Mononuclear cell (primary cell): Measurements from ENCODE around the gene BEX3. TPM values are rescaled to one million over a fixed set of nuclear protein-coding genes. Genes with fewer than 3 reads are reported as not detected.
"Not testable (repeated sequence)": the region's sequence is repeated elsewhere in the genome, so short reads cannot be mapped to it uniquely, and the experiment has no call there.

Source experiments
- H3K27me3 ChIP-seq: 2 replicates; pipeline ENCODE4 v1.6.0; 2011; ENCODE audit warnings: low read length, control low read depth; ENCODE audit not compliant: insufficient read depth
- H3K4me1 ChIP-seq: 2 replicates; pipeline ENCODE4 v1.5.1; 2011; ENCODE audit warnings: mild to moderate bottlenecking, low read length, control low read depth; ENCODE audit not compliant: insufficient read depth
- H3K4me3 ChIP-seq: 2 replicates; pipeline ENCODE4 v1.5.1; 2011; ENCODE audit warnings: mild to moderate bottlenecking, low read length, moderate library complexity
- H3K9me3 ChIP-seq: 2 replicates; pipeline ENCODE4 v1.5.1; 2011; ENCODE audit warnings: low read depth, mild to moderate bottlenecking, control low read depth, low read length
- total RNA-seq: library from RNA; depleted of rRNA; stranded (reverse); fragments of >200 nt; gene quantifications from one replicate; pipeline ENCODE4 v1.2.3, GENCODE V29; 2012

The BEX3 gene
- 38.6 TPM for total RNA-seq

GRCh38 chrX:103376118-103376978 lies at the start of gene BEX3:
Gene BEX3, plus strand, starts transcription at chrX:103376538. Its CDS starts 984 bp downstream, at chrX:103377522.
- Histone ChIP-seq H3K4me3 (peak within 1 kb of the TSS; percentile 32), H3K27me3 (no peaks in the 10 kb centered on the region), H3K9me3 (no peaks in the 10 kb centered on the region), H3K4me1 (no peaks in the 10 kb centered on the region)

GRCh38 chrX:103329991-103330390 lies 46.3 kb upstream of the BEX3 start, which contains the start of gene TCEAL7:
Gene TCEAL7, plus strand, starts transcription at chrX:103330239. Its CDS starts 1,165 bp downstream, at chrX:103331404.
- Histone ChIP-seq H3K4me1 (no peaks in the 10 kb centered on the region), H3K4me3 (no peak within 1 kb of the TSS), H3K27me3 (peaks cover 9% of the 10 kb centered on the region), H3K9me3 (no peaks in the 10 kb centered on the region)

GRCh38 chrX:103330681-103331288 lies 45.6 kb upstream of the BEX3 start:
- Histone ChIP-seq H3K27me3 (peaks cover 9% of the 10 kb centered on the region), H3K4me1 (no peaks in the 10 kb centered on the region), H3K4me3 (no peak overlapping the region), H3K9me3 (no peaks in the 10 kb centered on the region)

- Histone ChIP-seq H3K4me1 (no peaks in the 10 kb centered on the region), H3K9me3 (no peaks in the 10 kb centered on the region), H3K27me3 (no peaks in the 10 kb centered on the region), H3K4me3 (no peak overlapping the region)
Observed at GRCh38 chrX:103338663-103339062, 37.7 kb upstream of the BEX3 start.

- Histone ChIP-seq H3K4me1 (no peaks in the 10 kb centered on the region), H3K9me3 (no peaks in the 10 kb centered on the region), H3K4me3 (no peak overlapping the region), H3K27me3 (no peaks in the 10 kb centered on the region)
Observed at GRCh38 chrX:103343105-103343504, 33.2 kb upstream of the BEX3 start.

- Histone ChIP-seq H3K4me1 (no peaks in the 10 kb centered on the region), H3K27me3 (no peaks in the 10 kb centered on the region), H3K9me3 (no peaks in the 10 kb centered on the region), H3K4me3 (no peak overlapping the region)
Observed at GRCh38 chrX:103344606-103345005, 31.7 kb upstream of the BEX3 start.

GRCh38 chrX:103347682-103348397 lies 28.5 kb upstream of the BEX3 start:
- no peaks in the 10 kb centered on the region for H3K27me3 ChIP-seq
- no peaks in the 10 kb centered on the region for H3K4me1 ChIP-seq
- no peak overlapping the region for H3K4me3 ChIP-seq
- H3K9me3 ChIP-seq, result no peaks in the 10 kb centered on the region

- no peaks in the 10 kb centered on the region for H3K9me3 ChIP-seq
- H3K27me3 ChIP-seq, result no peaks in the 10 kb centered on the region
- H3K4me3 ChIP-seq, result peak within 1 kb of the TSS; percentile 45
- H3K4me1 ChIP-seq, result no peaks in the 10 kb centered on the region
Observed at GRCh38 chrX:103356130-103356798, 20.1 kb upstream of the BEX3 start, which contains the start of gene TCEAL9. Gene TCEAL9, plus strand, starts transcription at chrX:103356506. Its CDS starts 1,179 bp downstream, at chrX:103357685.

GRCh38 chrX:103356858-103357257 lies 19.5 kb upstream of the BEX3 start:
- H3K9me3 ChIP-seq, result no peaks in the 10 kb centered on the region
- no peaks in the 10 kb centered on the region for H3K4me1 ChIP-seq
- H3K27me3 ChIP-seq, result no peaks in the 10 kb centered on the region
- H3K4me3 ChIP-seq, result peak overlapping the region; percentile 45

- Histone ChIP-seq H3K4me1 (no peaks in the 10 kb centered on the region), H3K27me3 (no peaks in the 10 kb centered on the region), H3K9me3 (no peaks in the 10 kb centered on the region), H3K4me3 (no peak overlapping the region)
Observed at GRCh38 chrX:103357871-103358270, 18.5 kb upstream of the BEX3 start.

GRCh38 chrX:103359605-103360004 lies 16.7 kb upstream of the BEX3 start:
- H3K27me3 ChIP-seq, H3K4me1 ChIP-seq, H3K4me3 ChIP-seq, H3K9me3 ChIP-seq: not testable (repeated sequence)

- Histone ChIP-seq H3K27me3 (no peaks in the 10 kb centered on the region), H3K9me3 (no peaks in the 10 kb centered on the region), H3K4me3 (no peak overlapping the region), H3K4me1 (no peaks in the 10 kb centered on the region)
Observed at GRCh38 chrX:103360092-103360491, 16.2 kb upstream of the BEX3 start.

GRCh38 chrX:103360916-103361315 lies 15.4 kb upstream of the BEX3 start:
- Histone ChIP-seq H3K9me3 (no peaks in the 10 kb centered on the region), H3K4me3 (no peak overlapping the region), H3K27me3 (no peaks in the 10 kb centered on the region), H3K4me1 (no peaks in the 10 kb centered on the region)

- Histone ChIP-seq H3K4me3 (no peak overlapping the region), H3K9me3 (no peaks in the 10 kb centered on the region), H3K4me1 (no peaks in the 10 kb centered on the region), H3K27me3 (no peaks in the 10 kb centered on the region)
Observed at GRCh38 chrX:103361798-103362197, 14.5 kb upstream of the BEX3 start.

- Histone ChIP-seq H3K9me3 (no peaks in the 10 kb centered on the region), H3K4me3 (no peak overlapping the region), H3K4me1 (no peaks in the 10 kb centered on the region), H3K27me3 (no peaks in the 10 kb centered on the region)
Observed at GRCh38 chrX:103362474-103362873, 13.9 kb upstream of the BEX3 start.
